Measurements from ENCODE around the gene ARPC5. TPM values are rescaled to one million over a fixed set of nuclear protein-coding genes. Genes with fewer than 3 reads are reported as not detected.

The ARPC5 gene
- total RNA-seq, 1 donor from 2014 or later, result 68.0 TPM

DNA sequence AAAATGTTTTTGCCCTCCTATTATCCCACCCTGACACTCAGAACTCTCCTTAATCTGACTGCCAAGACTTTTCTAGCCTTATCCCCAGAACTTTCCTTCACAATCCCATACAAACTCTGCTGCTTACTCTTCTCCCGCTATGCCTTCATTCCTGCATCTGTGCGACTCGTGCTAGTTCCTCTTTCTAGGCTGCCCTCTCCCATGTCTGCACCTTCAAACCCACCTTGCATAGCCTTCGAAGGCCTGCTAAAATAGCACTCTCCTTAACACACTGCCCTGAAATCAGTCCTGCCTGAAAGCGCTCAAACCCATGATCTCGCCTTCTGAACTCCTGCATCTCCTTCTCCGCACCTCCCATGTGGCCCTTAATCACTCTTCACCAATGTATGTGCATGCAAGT, 42.9 kb downstream of the ARPC5 start:
- no peak overlapping the region for H3K27ac Mint-ChIP-seq

DNA sequence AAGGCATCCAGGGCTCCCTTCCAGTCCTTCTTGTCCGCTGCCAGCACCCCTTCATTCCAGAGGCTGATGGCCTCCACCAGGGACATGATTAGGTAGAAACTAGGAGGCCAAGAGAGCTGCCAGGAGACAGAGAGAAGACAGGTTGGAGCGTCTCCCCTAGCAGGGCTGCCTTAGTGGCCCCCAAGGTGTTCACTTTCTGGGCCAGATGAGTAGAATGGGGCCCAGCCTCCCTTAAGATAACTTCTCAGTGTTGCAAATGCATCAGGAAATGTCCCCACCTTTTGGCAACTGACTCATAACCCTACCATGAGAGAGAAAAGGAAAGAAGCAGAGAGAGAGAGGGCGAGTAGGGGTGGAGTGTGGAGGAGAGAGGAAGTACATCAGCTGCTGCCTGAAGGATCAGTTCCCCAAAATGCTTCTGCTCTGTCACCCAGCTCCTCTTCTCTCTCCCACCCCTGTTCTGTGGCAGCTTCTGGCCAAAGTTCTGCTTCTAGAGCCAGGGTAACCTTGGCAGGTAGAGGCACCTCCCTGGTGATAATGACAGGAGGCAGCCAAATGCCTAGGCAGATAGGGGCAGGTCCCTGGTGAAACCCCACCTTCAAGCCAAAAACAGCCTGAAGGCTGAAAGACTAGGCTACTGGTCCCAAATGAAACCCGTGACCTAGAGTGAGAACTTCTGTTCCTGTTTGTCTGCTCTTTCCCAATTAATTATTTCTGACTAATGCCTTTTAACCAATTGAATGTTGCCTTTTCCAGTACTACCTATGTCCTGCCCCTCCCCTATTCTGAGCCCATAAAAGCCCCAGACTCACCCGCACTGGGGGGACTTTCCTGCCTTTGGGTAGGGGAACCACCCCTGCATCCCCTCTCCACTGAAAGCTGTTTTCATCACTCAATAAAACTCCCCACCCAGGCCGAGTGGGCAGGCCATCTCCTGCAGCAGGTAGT, 45.1 kb downstream of the ARPC5 start, which contains the start of gene NCF2:
Gene NCF2 (minus strand): TSS at position 216 of the 948 bp plus-strand sequence. CDS start 130 bp downstream, at position 86.
- H3K4me1 Mint-ChIP-seq (ENCODE audit: low read depth), result peaks cover 1% of the 10 kb centered on the region
- H3K27me3 Mint-ChIP-seq, result peaks cover 11% of the 10 kb centered on the region
- no peak within 1 kb of the TSS for H3K4me3 Mint-ChIP-seq (ENCODE audit: low read depth)
- no peak for TF ChIP-seq CTCF (IDR thresholded peaks at IDR 0.05; ENCODE audit: unreplicated experiment)
- DNase-seq (ENCODE audit: low spot score, unreplicated experiment), result no peak
- H3K27ac Mint-ChIP-seq, result no peak within 1 kb of the TSS
- no peaks in the 10 kb centered on the region for H3K9me3 Mint-ChIP-seq (ENCODE audit: low read depth)
- no peaks in the 10 kb centered on the region for H3K36me3 Mint-ChIP-seq (ENCODE audit: insufficient read depth)

More for the DNA sequence above, 42.9 kb downstream of the ARPC5 start:
- Mint-ChIP-seq H3K9me3 (ENCODE audit: low read depth) (no peaks in the 10 kb centered on the region), H3K4me1 (ENCODE audit: low read depth) (peaks cover 1% of the 10 kb centered on the region), H3K27me3 (peaks cover 11% of the 10 kb centered on the region), H3K4me3 (ENCODE audit: low read depth) (no peak overlapping the region), H3K36me3 (ENCODE audit: insufficient read depth) (no peaks in the 10 kb centered on the region)
- no peak for DNase-seq (ENCODE audit: low spot score, unreplicated experiment)
- no peak for TF ChIP-seq CTCF (IDR thresholded peaks at IDR 0.05; ENCODE audit: unreplicated experiment)

DNA sequence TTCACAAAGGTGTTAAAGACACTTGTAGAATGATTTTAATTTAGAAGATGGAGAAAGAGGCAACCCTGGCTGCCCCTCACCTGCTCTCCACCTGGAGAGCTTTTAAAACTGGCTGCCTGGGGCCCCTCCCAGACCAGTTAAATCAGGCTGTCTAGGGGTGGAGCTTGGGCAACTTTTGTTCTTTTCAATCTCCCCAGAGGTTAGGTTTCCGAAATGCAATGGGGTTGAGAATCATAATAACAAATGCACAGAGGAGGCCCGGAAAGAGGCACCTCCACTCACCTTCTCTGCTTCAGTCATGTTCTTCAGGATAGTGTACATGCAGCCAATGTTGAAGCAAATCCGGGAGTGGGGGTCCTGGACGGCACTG, 45.7 kb downstream of the ARPC5 start:
- Mint-ChIP-seq H3K27me3 (peaks cover 11% of the 10 kb centered on the region), H3K4me1 (ENCODE audit: low read depth) (peaks cover 1% of the 10 kb centered on the region), H3K36me3 (ENCODE audit: insufficient read depth) (no peaks in the 10 kb centered on the region), H3K27ac (no peak overlapping the region), H3K9me3 (ENCODE audit: low read depth) (no peaks in the 10 kb centered on the region), H3K4me3 (ENCODE audit: low read depth) (no peak overlapping the region)
- no peak for TF ChIP-seq CTCF (IDR thresholded peaks at IDR 0.05; ENCODE audit: unreplicated experiment)
- no peak for DNase-seq (ENCODE audit: low spot score, unreplicated experiment)

- Mint-ChIP-seq H3K4me1 (ENCODE audit: low read depth) (peaks cover 1% of the 10 kb centered on the region), H3K9me3 (ENCODE audit: low read depth) (no peaks in the 10 kb centered on the region), H3K36me3 (ENCODE audit: insufficient read depth) (no peaks in the 10 kb centered on the region), H3K27me3 (peaks cover 11% of the 10 kb centered on the region), H3K4me3 (ENCODE audit: low read depth) (no peak overlapping the region), H3K27ac (no peak overlapping the region)
- TF ChIP-seq CTCF (IDR thresholded peaks at IDR 0.05; ENCODE audit: unreplicated experiment), result no peak
- no peak for DNase-seq (ENCODE audit: low spot score, unreplicated experiment)
These were observed 46.2 kb downstream of the ARPC5 start for GRCh38 chr1:183589384-183589783.

GRCh38 chr1:183588827-183589226, 46.8 kb downstream of the ARPC5 start:
- H3K27ac Mint-ChIP-seq, result no peak overlapping the region
- H3K27me3 Mint-ChIP-seq, result peaks cover 11% of the 10 kb centered on the region
- no peaks in the 10 kb centered on the region for H3K36me3 Mint-ChIP-seq (ENCODE audit: insufficient read depth)
- H3K4me1 Mint-ChIP-seq (ENCODE audit: low read depth), result peaks cover 1% of the 10 kb centered on the region
- no peak for DNase-seq (ENCODE audit: low spot score, unreplicated experiment)
- H3K4me3 Mint-ChIP-seq (ENCODE audit: low read depth), result no peak overlapping the region
- no peaks in the 10 kb centered on the region for H3K9me3 Mint-ChIP-seq (ENCODE audit: low read depth)
- no peak for TF ChIP-seq CTCF (IDR thresholded peaks at IDR 0.05; ENCODE audit: unreplicated experiment)

Data from progenitor cell of endocrine pancreas (in vitro differentiated cells).